ENCODE measurements around the gene MARVELD2. TPM values are rescaled to one million over a fixed set of nuclear protein-coding genes. Genes with fewer than 3 reads are reported as not detected.
A peak's percentile ranks its signal among the peaks of the same experiment; 100 is the strongest.
"Not testable (repeated sequence)": the region's sequence is repeated elsewhere in the genome, so short reads cannot be mapped to it uniquely, and the experiment has no call there.

MARVELD2 gene
- total RNA-seq, 1 experiment from 2014 or later = 0.13 TPM

DNA sequence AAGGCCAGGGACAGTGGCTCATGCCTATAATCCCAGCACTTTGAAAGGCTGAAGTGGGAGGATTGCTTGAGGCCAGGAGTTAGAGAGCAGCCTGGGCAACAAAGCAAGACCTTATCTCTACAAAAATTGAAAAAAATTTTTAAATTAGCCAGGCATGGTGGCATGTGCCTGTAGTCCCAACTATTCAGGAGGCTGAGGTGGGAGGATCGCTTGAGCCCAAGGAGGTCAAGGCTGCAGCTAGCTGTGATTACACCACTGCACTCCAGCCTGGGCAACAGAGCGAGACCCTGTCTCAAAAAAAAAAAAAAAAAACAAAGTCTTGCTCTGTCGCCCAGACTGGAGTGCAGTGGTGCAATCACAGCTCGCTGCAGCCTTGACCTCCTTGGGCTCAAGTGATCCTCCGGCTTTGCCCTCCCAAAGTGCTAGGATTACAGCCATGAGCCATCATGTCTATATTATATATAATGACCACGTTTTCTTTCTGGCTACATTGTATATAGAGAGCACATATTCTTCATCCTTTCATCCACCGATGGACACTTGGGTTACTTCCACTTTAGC, 40.6 kb downstream of the MARVELD2 start:
- H3K4me3 ChIP-seq; H3K27me3 ChIP-seq (replicated peaks); H3K27ac ChIP-seq; H3K9me3 ChIP-seq (replicated peaks); H3K36me3 ChIP-seq; DNase-seq (ENCODE audit: low read depth in 1 of 2, low spot score in 2 of 2); H3K4me1 ChIP-seq (replicated peaks): not testable (repeated sequence)

DNA sequence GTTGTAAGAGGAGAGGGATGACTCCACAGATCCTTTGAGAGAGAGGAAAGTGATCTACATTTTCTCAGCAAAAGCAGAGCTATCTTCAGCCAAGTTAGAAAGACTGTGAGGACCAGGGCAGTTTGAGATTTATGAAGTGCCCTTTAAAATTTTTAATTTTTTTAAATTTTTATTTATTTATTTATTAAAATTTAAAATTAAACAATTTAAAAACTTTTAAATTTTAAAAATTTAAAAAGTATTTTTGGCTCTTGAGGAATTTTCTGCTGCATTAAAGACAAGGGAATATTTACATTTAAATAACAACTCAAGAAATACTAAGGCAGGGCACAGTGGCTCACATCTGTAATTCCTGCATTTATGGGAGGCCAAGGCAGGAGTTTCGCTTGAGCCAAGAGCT, 47.3 kb downstream of the MARVELD2 start:
- Histone ChIP-seq H3K9me3 (replicated peaks) (no peaks in the 10 kb centered on the region), H3K27ac (no peak overlapping the region), H3K4me1 (replicated peaks) (no peaks in the 10 kb centered on the region), H3K27me3 (replicated peaks) (no peaks in the 10 kb centered on the region), H3K4me3 (no peak overlapping the region), H3K36me3 (no peaks in the 10 kb centered on the region)
- DNase-seq (ENCODE audit: low read depth in 1 of 2, low spot score in 2 of 2) = no peak

DNA sequence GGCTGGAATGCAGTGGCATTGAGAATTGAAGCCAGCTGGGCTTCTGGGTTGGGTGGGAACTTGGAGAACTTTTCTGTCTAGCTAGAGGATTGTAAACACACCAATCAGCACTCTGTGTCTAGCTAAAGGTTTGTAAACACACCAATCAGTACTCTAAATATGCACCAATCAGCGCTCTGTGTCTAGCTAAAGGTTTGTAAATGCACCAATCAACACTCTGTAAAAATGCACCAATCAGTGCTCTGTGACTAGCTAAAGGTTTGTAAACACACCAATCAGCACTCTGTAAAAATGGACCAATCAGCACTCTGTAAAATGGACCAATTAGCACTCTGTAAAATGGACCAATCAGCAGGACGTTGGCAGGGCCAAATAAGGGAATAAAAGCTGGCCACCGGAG, 51.5 kb downstream of the MARVELD2 start:
- H3K36me3 ChIP-seq; H3K27ac ChIP-seq; H3K9me3 ChIP-seq (replicated peaks); DNase-seq (ENCODE audit: low read depth in 1 of 2, low spot score in 2 of 2); H3K4me3 ChIP-seq; H3K4me1 ChIP-seq (replicated peaks); H3K27me3 ChIP-seq (replicated peaks): not testable (repeated sequence)

DNA sequence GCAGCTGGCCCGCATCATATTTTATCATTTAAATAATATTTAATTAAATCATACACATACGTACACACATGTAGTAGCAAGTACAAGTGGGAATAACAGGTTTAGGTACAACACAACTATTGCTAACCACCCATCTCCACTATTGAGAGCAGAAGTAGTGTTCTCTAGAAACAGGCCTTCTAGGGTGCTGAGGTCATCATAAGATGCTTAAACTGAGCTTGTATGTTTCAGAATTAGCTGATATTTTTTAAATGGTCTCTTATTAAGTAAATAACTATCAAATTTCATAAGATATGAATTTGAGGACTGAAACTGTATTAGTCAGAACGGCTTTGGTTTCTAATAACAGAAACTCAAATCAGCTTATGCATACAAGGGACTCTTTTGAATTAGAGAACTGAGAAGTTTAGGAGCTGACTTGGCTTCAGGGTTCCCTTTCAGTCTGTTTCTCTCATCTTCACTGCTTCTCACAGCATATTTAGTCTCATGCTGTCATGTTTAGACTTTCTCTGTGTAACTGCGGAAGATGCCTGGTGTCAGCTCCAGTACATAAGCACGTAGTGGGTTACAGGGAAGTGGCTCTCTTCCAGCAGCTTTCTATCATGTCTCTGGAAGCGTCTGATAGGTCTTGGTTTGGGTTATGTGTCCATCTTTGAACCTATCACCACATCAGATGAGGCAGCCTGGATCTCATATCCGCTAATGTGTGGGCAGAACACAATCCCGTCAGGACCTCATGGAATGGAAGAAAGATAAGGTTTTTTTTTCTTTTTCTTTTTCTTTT, 52.7 kb downstream of the MARVELD2 start:
- Histone ChIP-seq H3K36me3 (no peaks in the 10 kb centered on the region), H3K9me3 (replicated peaks) (no peaks in the 10 kb centered on the region), H3K27ac (no peak overlapping the region), H3K27me3 (replicated peaks) (no peaks in the 10 kb centered on the region), H3K4me3 (no peak overlapping the region), H3K4me1 (replicated peaks) (no peaks in the 10 kb centered on the region)
- no peak for DNase-seq (ENCODE audit: low read depth in 1 of 2, low spot score in 2 of 2)

DNA sequence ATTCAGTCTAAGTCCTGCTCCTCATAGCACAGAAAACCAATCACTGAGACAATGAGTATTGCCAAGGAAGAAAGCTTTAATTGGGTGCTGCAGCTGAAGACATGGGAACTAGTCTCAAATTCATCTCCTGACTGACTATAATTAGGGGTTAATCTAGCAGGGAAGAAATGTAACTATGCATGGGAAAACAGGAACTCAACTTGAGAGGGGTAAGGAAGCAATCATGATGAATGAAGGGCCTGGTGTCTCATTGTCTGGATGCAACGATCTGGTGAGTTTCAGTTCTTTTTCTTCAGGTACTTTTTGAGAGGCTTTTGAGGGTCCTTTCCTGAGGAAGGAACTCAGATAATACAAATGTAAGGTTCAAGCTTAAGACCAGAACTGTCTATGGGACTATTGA, 53.7 kb downstream of the MARVELD2 start:
- Histone ChIP-seq H3K4me1 (replicated peaks) (no peaks in the 10 kb centered on the region), H3K4me3 (no peak overlapping the region), H3K27me3 (replicated peaks) (no peaks in the 10 kb centered on the region), H3K27ac (no peak overlapping the region), H3K9me3 (replicated peaks) (no peaks in the 10 kb centered on the region), H3K36me3 (no peaks in the 10 kb centered on the region)
- DNase-seq (ENCODE audit: low read depth in 1 of 2, low spot score in 2 of 2) = no peak

DNA sequence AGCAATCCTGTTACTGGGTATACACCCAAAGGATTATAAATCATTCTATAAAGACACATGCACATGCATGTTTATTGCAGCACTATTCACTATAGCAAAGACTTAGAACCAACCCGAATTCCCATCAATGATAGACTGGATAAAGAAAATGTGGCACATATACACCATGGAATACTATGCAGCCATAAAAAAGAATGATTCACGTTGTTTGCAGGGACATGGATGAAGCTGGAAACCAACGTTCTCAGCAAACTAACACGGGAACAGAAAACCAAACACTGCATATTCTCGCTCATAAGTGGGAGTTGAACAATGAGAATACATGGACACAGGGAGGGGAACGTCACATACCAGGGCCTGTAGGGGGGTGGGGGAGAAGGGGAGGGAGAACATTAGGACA, 56.6 kb downstream of the MARVELD2 start:
- not testable (repeated sequence) for H3K9me3 ChIP-seq (replicated peaks); H3K4me1 ChIP-seq (replicated peaks); H3K27me3 ChIP-seq (replicated peaks); H3K36me3 ChIP-seq; H3K4me3 ChIP-seq; DNase-seq (ENCODE audit: low read depth in 1 of 2, low spot score in 2 of 2); H3K27ac ChIP-seq

DNA sequence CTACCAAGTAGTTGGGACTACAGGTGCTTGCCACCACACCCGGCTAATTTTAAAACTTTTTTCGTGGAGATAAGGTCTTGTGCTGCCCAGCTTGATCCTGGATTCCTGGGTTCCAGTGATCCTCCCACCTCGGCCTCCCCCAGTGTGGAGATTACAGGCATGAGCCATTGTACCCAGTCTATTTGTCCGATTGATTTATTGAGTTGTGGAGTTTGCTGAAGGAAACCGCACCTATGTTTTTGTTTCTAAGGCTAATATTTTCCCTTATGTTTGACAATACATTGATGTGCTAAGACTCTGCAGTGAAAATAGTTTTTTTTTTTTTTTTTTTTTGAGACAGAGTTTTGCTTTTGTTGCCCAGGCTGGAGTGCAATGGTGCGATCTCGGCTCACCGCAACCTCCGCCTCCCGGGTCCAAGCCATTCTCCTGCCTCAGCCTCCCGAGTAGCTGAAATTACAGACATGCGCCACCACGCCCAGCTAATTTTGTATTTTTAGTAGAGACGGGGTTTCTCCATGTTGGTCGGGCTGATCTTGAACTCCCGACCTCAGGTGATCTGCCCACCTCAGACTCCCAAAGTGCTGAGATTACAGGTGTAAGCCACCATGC, 57.7 kb downstream of the MARVELD2 start:
- not testable (repeated sequence) for H3K36me3 ChIP-seq; H3K27ac ChIP-seq; H3K9me3 ChIP-seq (replicated peaks); H3K4me3 ChIP-seq; H3K27me3 ChIP-seq (replicated peaks); H3K4me1 ChIP-seq (replicated peaks); DNase-seq (ENCODE audit: low read depth in 1 of 2, low spot score in 2 of 2)

DNA sequence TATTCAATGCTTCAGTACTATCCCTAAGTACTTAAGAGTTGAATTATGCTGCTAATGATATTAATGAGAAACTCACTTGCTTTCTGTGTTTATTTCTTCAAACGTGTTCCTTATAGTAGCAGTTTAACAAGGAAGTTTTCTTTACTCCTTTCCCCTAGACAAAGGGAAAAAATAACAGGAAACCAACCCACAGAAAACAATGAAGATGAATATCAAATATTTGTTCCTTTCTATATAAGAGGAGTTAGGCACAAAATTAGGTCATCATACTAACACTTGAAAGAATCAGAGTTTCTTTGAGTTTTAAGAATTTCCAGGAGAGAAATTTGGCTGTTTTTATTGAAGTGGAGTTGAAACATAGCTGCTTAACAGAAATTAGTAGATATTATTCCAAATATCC, 62.3 kb downstream of the MARVELD2 start:
- H3K4me1 ChIP-seq (replicated peaks) = peaks cover 10% of the 10 kb centered on the region
- peak in 1 of 2 experiments; percentile 31 for DNase-seq (ENCODE audit: low read depth in 1 of 2, low spot score in 2 of 2)
- H3K4me3 ChIP-seq = no peak overlapping the region
- no peaks in the 10 kb centered on the region for H3K27me3 ChIP-seq (replicated peaks)
- peak overlapping the region; percentile 19; the same call in 1 of the 2 replicates for H3K27ac ChIP-seq
- no peaks in the 10 kb centered on the region for H3K36me3 ChIP-seq
- no peaks in the 10 kb centered on the region for H3K9me3 ChIP-seq (replicated peaks)

DNA sequence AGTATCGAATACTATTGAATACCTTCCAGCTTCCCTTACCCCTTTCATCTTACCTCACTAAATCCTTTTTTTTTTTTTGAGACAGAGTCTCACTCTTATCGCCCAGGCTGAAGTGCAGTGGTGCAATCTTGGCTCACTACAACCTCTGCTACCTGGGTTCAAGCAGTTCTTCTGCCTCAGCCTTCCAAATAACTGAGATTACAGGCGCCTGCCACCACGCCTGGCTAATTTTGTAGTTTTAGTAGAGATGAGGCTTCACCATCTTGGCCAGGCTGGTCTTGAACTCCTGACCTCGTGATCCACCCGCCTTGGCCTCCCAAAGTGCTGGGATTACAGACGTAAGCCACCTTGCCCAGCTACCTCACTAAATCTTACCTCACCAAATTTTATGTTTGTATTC, 63.4 kb downstream of the MARVELD2 start:
- not testable (repeated sequence) for H3K27ac ChIP-seq, H3K4me3 ChIP-seq

DNA sequence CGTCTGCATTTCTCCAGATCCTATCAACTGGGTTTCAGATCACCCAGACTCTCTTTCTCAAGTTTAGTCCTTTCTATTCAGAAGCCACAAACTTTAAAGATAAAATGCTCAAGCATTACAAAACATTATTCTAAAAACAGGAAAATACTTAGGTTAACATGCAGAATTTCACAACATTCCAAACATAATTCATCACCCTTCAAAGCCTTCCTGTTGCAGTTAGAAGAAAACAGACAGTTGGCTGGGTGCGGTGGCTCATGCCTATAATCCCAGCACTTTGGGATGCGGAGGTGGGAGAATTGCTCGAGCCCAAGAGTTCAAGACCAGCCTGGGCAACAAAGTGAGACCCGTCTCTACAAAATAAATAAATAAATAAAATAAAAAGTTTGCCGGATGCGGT, 70.0 kb downstream of the MARVELD2 start:
- no peaks in the 10 kb centered on the region for H3K27me3 ChIP-seq (replicated peaks)
- peak overlapping the region; percentile 85 for H3K27ac ChIP-seq
- H3K4me1 ChIP-seq (replicated peaks) = peaks cover 21% of the 10 kb centered on the region
- DNase-seq (ENCODE audit: low read depth in 1 of 2, low spot score in 2 of 2) = peak; percentile 81 to 88
- no peaks in the 10 kb centered on the region for H3K9me3 ChIP-seq (replicated peaks)
- no peak overlapping the region for H3K4me3 ChIP-seq
- no peaks in the 10 kb centered on the region for H3K36me3 ChIP-seq

More for the DNA sequence above, 63.4 kb downstream of the MARVELD2 start:
- H3K9me3 ChIP-seq (replicated peaks); H3K36me3 ChIP-seq; DNase-seq (ENCODE audit: low read depth in 1 of 2, low spot score in 2 of 2); H3K27me3 ChIP-seq (replicated peaks): not testable (repeated sequence)
- peaks cover 10% of the 10 kb centered on the region for H3K4me1 ChIP-seq (replicated peaks)

DNA sequence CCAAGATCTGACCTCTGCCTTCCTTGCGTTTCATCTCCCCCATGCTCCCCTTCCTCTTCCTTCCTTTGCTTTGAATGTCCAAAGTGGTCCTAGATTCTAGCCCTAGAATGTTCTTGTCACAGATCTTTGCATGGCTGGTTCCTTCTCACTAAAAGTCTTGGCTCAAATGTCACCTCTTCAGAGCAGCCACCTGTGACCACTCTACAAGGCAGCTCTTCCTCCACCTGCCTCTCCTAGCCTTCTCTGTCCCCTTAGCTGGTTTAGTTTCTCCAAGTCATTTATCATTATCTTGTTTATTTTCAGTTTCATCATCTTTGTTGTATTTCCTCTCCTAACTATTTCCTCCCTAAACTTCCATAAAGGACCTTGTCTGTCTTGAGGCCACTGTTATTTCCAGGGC, 70.6 kb downstream of the MARVELD2 start:
- no peak for DNase-seq (ENCODE audit: low read depth in 1 of 2, low spot score in 2 of 2)
- Histone ChIP-seq H3K27ac (peak overlapping the region; percentile 85), H3K36me3 (no peaks in the 10 kb centered on the region), H3K27me3 (replicated peaks) (no peaks in the 10 kb centered on the region), H3K4me1 (replicated peaks) (peaks cover 21% of the 10 kb centered on the region), H3K4me3 (no peak overlapping the region), H3K9me3 (replicated peaks) (no peaks in the 10 kb centered on the region)

DNA sequence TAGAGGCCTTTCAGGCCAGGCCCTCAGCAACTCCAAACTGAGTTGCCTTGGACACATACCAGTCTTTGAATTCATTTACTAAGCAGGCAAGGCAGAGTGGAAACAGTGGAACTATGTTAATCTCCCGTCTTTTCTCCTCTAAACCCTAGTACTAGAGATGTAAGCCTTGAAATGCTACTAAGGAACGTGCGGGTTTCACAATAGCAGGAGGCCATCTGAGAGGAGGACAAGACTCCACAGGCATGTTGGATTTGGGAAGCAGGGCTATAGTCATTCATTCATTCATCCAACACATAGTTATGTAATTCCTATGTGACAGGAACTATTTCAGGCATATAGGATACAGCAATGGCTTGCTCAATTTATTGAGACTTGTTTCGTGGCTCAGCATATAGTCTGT, 74.3 kb downstream of the MARVELD2 start:
- H3K27ac ChIP-seq = no peak overlapping the region
- no peaks in the 10 kb centered on the region for H3K36me3 ChIP-seq
- peaks cover 36% of the 10 kb centered on the region for H3K4me1 ChIP-seq (replicated peaks)
- H3K4me3 ChIP-seq = no peak overlapping the region
- no peaks in the 10 kb centered on the region for H3K9me3 ChIP-seq (replicated peaks)
- no peak for DNase-seq (ENCODE audit: low read depth in 1 of 2, low spot score in 2 of 2)
- no peaks in the 10 kb centered on the region for H3K27me3 ChIP-seq (replicated peaks)

DNA sequence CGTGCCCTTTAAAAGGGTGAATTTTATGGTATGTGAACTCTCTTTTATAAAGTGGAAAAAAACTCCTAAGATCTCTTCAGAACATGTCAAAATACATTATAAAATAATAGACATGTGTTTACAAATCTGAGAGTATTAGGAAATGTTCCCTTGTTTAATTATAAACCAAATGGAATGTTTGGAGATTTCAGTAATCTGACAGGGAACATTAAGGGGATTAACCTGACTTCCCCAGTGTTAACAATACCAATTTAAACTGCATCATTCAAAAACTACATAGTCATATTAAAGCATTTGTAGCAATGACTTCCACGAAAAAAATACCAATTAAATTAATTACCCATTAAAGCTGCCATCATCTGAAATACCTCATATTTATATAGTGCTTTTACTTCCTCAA, 76.1 kb downstream of the MARVELD2 start:
- DNase-seq (ENCODE audit: low read depth in 1 of 2, low spot score in 2 of 2) = no peak
- Histone ChIP-seq H3K4me1 (replicated peaks) (peaks cover 31% of the 10 kb centered on the region), H3K9me3 (replicated peaks) (no peaks in the 10 kb centered on the region), H3K27ac (no peak overlapping the region), H3K4me3 (no peak overlapping the region), H3K36me3 (no peaks in the 10 kb centered on the region), H3K27me3 (replicated peaks) (no peaks in the 10 kb centered on the region)

DNA sequence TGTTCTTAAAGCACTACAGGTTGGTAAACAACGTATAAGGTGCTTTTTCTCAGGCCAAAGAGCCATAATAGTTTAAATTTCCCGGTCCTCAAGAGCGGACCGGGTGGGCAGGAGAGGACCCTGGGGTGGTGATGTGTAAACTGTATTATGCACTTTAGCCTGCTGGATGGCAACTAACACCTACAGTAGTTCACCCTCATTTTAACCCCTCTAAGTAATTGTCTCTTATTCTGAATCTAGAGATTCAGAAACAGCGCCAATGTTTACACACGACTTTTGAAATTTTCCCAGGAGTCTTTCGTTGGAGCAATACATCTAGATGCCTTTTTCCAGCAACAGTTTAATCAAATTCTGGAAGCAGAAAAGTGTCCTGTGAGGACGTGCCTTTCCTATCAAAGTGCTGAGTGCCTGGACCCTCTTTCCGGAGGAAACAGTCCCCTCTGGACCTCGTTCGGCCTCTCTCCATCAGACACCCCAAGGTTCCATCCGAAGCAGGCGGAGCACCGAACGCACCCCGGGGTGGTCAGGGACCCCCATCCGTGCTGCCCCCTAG, 77.0 kb downstream of the MARVELD2 start:
- peaks cover 36% of the 10 kb centered on the region for H3K4me1 ChIP-seq (replicated peaks)
- no peaks in the 10 kb centered on the region for H3K36me3 ChIP-seq
- no peak overlapping the region for H3K27ac ChIP-seq
- H3K9me3 ChIP-seq (replicated peaks) = no peaks in the 10 kb centered on the region
- peak overlapping the region; percentile 75 for H3K4me3 ChIP-seq
- DNase-seq (ENCODE audit: low read depth in 1 of 2, low spot score in 2 of 2) = no peak
- H3K27me3 ChIP-seq (replicated peaks) = no peaks in the 10 kb centered on the region
